GM13976 (cell line): Measurements from ENCODE around the gene CCDC71L.

Source experiments
- DNase-seq: peaks from one replicate; pipeline ENCODE4 v3.0.0; 2012; ENCODE audit warnings: low spot score
- CTCF ChIP-seq: IDR thresholded peaks from 2 replicates; pipeline ENCODE4 v1.5.1; 2012; ENCODE audit warnings: borderline replicate concordance, mild to moderate bottlenecking; ENCODE audit not compliant: insufficient read depth; ENCODE audit errors: extremely low read depth, missing control alignments, control extremely low read depth
- in situ Hi-C: fragments of 300-500 bp; cut with MboI; formaldehyde crosslinking; loops from one replicate; pipeline ENCODE4 v1.12.0; 2022; ENCODE audit warnings: low sequenced_read_pairs, mixed read lengths, inconsistent platforms; ENCODE audit not compliant: unreplicated experiment

The CCDC71L gene

GRCh38 chr7:106655703-106656498 is 5.1 kb downstream of the CCDC71L start:
- in situ Hi-C loops = no loop called here
- no peak for DNase-seq
- no peak for TF ChIP-seq CTCF

- in situ Hi-C loops = no loop called here
- no peak for TF ChIP-seq CTCF
- no peak for DNase-seq
Observed at GRCh38 chr7:106653488-106653887, 7.5 kb downstream of the CCDC71L start.

GRCh38 chr7:106652909-106653308 is 8.0 kb downstream of the CCDC71L start:
- no peak for TF ChIP-seq CTCF
- no peak for DNase-seq
- in situ Hi-C loops = no loop called here

- in situ Hi-C loops = no loop called here
- no peak for TF ChIP-seq CTCF
- DNase-seq = no peak
Observed at GRCh38 chr7:106652092-106652491, 8.9 kb downstream of the CCDC71L start.

GRCh38 chr7:106646256-106646655 is 14.7 kb downstream of the CCDC71L start:
- no peak for TF ChIP-seq CTCF
- in situ Hi-C loops = no loop called here
- no peak for DNase-seq

GRCh38 chr7:106644999-106645398 is 16.0 kb downstream of the CCDC71L start:
- no peak for DNase-seq
- TF ChIP-seq CTCF = no peak
- in situ Hi-C loops = no loop called here
